Hepatocyte (in vitro differentiated cells): ENCODE data around the gene MAB21L3. TPM values are rescaled to one million over a fixed set of nuclear protein-coding genes. Genes with fewer than 3 reads are reported as not detected.

Experiments
- DNase-seq: peaks from one replicate; pipeline ENCODE4 v3.0.0-alpha.2; 2016; ENCODE audit warnings: low spot score
- H2AFZ ChIP-seq: fragments of 200-600 bp; sonication (generic); 2 replicates; pipeline ENCODE4 v1.6.0; 2016; ENCODE audit warnings: antibody characterized with exemption, mild to moderate bottlenecking
- H3K27ac ChIP-seq: fragments of 200-600 bp; sonication (generic); 2 replicates; pipeline ENCODE4 v1.5.1; 2016; ENCODE audit warnings: mild to moderate bottlenecking
- H3K27me3 ChIP-seq: fragments of 200-600 bp; sonication (generic); 2 replicates; pipeline ENCODE4 v1.6.1; 2016
- H3K36me3 ChIP-seq: fragments of 200-600 bp; sonication (generic); replicated peaks from 2 replicates; pipeline ENCODE4 v1.5.1; 2016; ENCODE audit warnings: low read depth; ENCODE audit not compliant: insufficient read depth
- H3K4me1 ChIP-seq: fragments of 200-600 bp; sonication (generic); 2 replicates; pipeline ENCODE4 v1.5.1; 2016; ENCODE audit warnings: mild to moderate bottlenecking, moderate library complexity; ENCODE audit not compliant: insufficient read depth
- H3K4me2 ChIP-seq: fragments of 200-600 bp; sonication (generic); 2 replicates; pipeline ENCODE4 v1.6.0; 2016
- H3K4me3 ChIP-seq: fragments of 200-600 bp; sonication (generic); 2 replicates; pipeline ENCODE4 v1.5.1; 2016; ENCODE audit warnings: mild to moderate bottlenecking
- H3K79me2 ChIP-seq: fragments of 200-600 bp; sonication (generic); 2 replicates; pipeline ENCODE4 v1.6.0; 2017; ENCODE audit warnings: mild to moderate bottlenecking
- H3K9me2 ChIP-seq: fragments of 200-600 bp; sonication (generic); replicated peaks from 2 replicates; pipeline ENCODE4 v1.6.0; 2017; ENCODE audit warnings: mild to moderate bottlenecking; ENCODE audit not compliant: insufficient read depth
- H3K9me3 ChIP-seq: fragments of 200-600 bp; sonication (generic); 2 replicates; pipeline ENCODE4 v1.5.1; 2016; ENCODE audit warnings: low read depth, mild to moderate bottlenecking
- H4K20me1 ChIP-seq: fragments of 200-600 bp; sonication (generic); 2 replicates; pipeline ENCODE4 v1.6.0; 2016; ENCODE audit warnings: mild to moderate bottlenecking; ENCODE audit not compliant: insufficient read depth, poor library complexity, severe bottlenecking
- CTCF ChIP-seq: fragments of 200-600 bp; sonication (generic); IDR thresholded peaks from 2 replicates; pipeline ENCODE4 v1.5.1; 2016; ENCODE audit warnings: antibody characterized with exemption, mild to moderate bottlenecking; ENCODE audit not compliant: poor library complexity
- EZH2 ChIP-seq: fragments of 200-600 bp; sonication (generic); IDR thresholded peaks from 2 replicates; pipeline ENCODE4 v1.6.1; 2016; ENCODE audit warnings: antibody characterized with exemption, mild to moderate bottlenecking, borderline replicate concordance
- EZH2phosphoT487 ChIP-seq: fragments of 200-600 bp; sonication (generic); IDR thresholded peaks from one replicate; pipeline ENCODE4 v1.6.1; 2018; ENCODE audit warnings: antibody characterized with exemption, mild to moderate bottlenecking, low read depth, moderate library complexity; ENCODE audit not compliant: unreplicated experiment, severe bottlenecking
- WGBS: methylation state at CpG from one replicate; pipeline ENCODE4 v1.1.6; 2016; ENCODE audit warnings: low lambda C conversion rate; ENCODE audit errors: missing lambda C conversion rate; 5-methylcytosine and 5-hydroxymethylcytosine counted together
- polyA plus RNA-seq: library from polyadenylated mRNA; unstranded; fragments of >200 nt; fragmentation: Nextera tagmentation; extraction: Ambion mirVana; gene quantifications from 2 replicates; pipeline ENCODE4 v1.2.1, GENCODE V29; 2016
- total RNA-seq: library from RNA; depleted of rRNA; stranded (reverse); fragments of >200 nt; gene quantifications from 2 replicates; pipeline ENCODE4 v1.2.3, GENCODE V29; 2014

The MAB21L3 gene
- total and polyA plus RNA-seq, 2 experiments from 2014 or later, result 0.47 to 0.74 TPM

DNA sequence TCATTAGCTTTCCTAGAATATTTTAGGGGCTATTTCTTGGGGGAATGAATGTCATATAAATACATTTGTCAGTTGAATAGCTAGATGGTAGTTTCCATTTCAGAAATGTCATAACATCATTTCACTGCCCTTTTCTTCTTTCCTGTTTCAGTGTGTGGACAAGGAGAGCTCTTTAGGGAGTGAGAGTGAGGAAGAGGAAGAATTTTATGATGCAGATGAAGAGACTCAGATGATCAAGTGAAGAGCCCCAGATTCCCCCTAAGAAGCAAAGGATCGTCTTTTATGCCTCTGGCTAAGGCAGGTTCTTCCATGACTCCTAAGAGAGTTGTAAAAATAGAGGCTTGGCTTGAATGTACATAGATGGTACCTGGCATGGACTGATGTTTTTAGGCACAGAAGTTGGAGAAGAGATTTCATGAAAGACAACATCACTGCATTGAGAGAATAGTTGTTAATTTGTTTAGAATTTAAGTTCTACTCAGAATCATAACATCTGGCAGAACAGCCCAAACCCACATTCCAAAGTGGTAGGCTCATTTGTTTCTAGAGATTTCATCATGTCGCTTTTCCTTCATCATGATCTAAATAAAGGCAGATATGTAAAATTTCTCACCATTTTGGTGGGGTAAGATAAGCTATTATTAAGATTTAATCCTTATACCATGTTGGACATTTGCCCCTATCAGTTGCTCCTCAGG lies 44.2 kb upstream of the MAB21L3 start:
- Histone ChIP-seq H3K36me3 (no peaks in the 10 kb centered on the region), H4K20me1 (no peaks in the 10 kb centered on the region), H3K4me2 (no peak overlapping the region), H3K79me2 (no peaks in the 10 kb centered on the region), H3K4me3 (no peak overlapping the region), H3K4me1 (no peaks in the 10 kb centered on the region), H3K9me3 (no peaks in the 10 kb centered on the region), H3K9me2 (no peaks in the 10 kb centered on the region), H2AFZ (no peak overlapping the region), H3K27me3 (no peaks in the 10 kb centered on the region), H3K27ac (peak overlapping the region; percentile 63)
- 80% methylated on average over 2 of the region's 2 CpGs for WGBS
- DNase-seq, result no peak
- TF ChIP-seq EZH2phosphoT487 (no peak), EZH2 (no peak), CTCF (no peak)

- Histone ChIP-seq H2AFZ (no peak overlapping the region), H3K4me1 (no peaks in the 10 kb centered on the region), H3K4me3 (no peak overlapping the region), H4K20me1 (no peaks in the 10 kb centered on the region), H3K9me2 (no peaks in the 10 kb centered on the region), H3K27me3 (no peaks in the 10 kb centered on the region), H3K79me2 (no peaks in the 10 kb centered on the region), H3K36me3 (no peaks in the 10 kb centered on the region), H3K9me3 (no peaks in the 10 kb centered on the region), H3K4me2 (no peak overlapping the region), H3K27ac (peak overlapping the region; percentile 63)
- no peak for TF ChIP-seq CTCF
- no peak for TF ChIP-seq EZH2
- TF ChIP-seq EZH2phosphoT487, result no peak
- WGBS, result 71% methylated on average over 2 of the region's 2 CpGs
- peak; percentile 13 for DNase-seq
These were observed 43.7 kb upstream of the MAB21L3 start for GRCh38 chr1:116067566-116067890.

- Histone ChIP-seq H3K27me3 (no peaks in the 10 kb centered on the region), H3K4me1 (no peaks in the 10 kb centered on the region), H3K27ac (peak overlapping the region; percentile 7), H3K9me2 (no peaks in the 10 kb centered on the region), H2AFZ (no peak overlapping the region), H3K4me2 (no peak overlapping the region), H3K4me3 (no peak overlapping the region), H3K9me3 (no peaks in the 10 kb centered on the region), H3K36me3 (no peaks in the 10 kb centered on the region), H3K79me2 (no peaks in the 10 kb centered on the region), H4K20me1 (no peaks in the 10 kb centered on the region)
- 0% methylated on average over 1 of the region's 1 CpG for WGBS
- DNase-seq, result no peak
- TF ChIP-seq EZH2phosphoT487, result no peak
These were observed 35.6 kb upstream of the MAB21L3 start for GRCh38 chr1:116075575-116075974.

DNA sequence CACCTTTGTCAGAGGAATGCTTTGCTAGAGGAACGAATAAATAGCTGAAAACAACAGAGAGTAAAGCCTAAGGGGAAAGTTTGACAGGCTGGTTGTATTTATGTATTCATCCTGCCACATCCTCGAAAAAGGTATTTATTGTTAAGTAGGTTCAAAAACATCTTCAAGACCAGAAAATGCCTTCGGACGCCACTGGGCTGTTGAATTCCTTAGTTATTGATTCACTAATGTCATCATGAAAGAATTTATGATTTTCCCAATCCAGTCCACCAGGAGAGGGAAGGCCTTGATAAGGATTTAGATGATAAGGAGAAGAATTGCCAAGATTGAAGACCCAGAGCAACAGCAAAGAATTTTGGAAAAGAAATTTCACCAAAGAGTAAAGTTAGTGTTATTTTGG lies 35.2 kb upstream of the MAB21L3 start:
- Histone ChIP-seq H3K36me3 (no peaks in the 10 kb centered on the region), H3K4me1 (no peaks in the 10 kb centered on the region), H3K79me2 (no peaks in the 10 kb centered on the region), H4K20me1 (no peaks in the 10 kb centered on the region), H3K27me3 (no peaks in the 10 kb centered on the region), H3K4me3 (no peak overlapping the region), H3K9me2 (no peaks in the 10 kb centered on the region), H3K9me3 (no peaks in the 10 kb centered on the region), H3K4me2 (no peak overlapping the region), H2AFZ (no peak overlapping the region), H3K27ac (peak overlapping the region; percentile 7)
- peak; percentile 12 for DNase-seq
- WGBS, result 37% methylated on average over 4 of the region's 4 CpGs
- TF ChIP-seq CTCF (no peak), EZH2 (no peak), EZH2phosphoT487 (no peak)
